ENCODE measurements around the gene RNU7-1. TPM values are rescaled to one million over a fixed set of nuclear protein-coding genes. Genes with fewer than 3 reads are reported as not detected.

Gene RNU7-1
- total and polyA plus RNA-seq, 9 of the 15 experiments (the other 6 are each of a cell fraction or from before 2014, with no cell fraction given): not detected

- TF ChIP-seq UBTF (IDR thresholded peaks at IDR 0.05; ENCODE audit: borderline replicate concordance in 1 of 2, low read depth in 2 of 2, low read length in 2 of 2) (0 out of 4 replicates have a peak, but pooled peaks of 1 of the 2 experiments have one; percentile 44), ZNF707 (CRISPR knock-in tag; conservative IDR thresholded peaks at IDR 0.05) (no peak), RBM39 (optimal IDR thresholded peaks at IDR 0.05; ENCODE audit: low read depth, low read length) (no peak), FOXM1 (IDR thresholded peaks at IDR 0.05; ENCODE audit: low read depth) (0 out of 2 replicates have a peak, but pooled peaks have one; percentile 27), FOXM1 (CRISPR knock-in tag; IDR thresholded peaks at IDR 0.05; ENCODE audit: low read depth) (0 out of 2 replicates have a peak, but pooled peaks have one; percentile 32), BACH1 (tag; IDR thresholded peaks at IDR 0.05) (peak; percentile 64), COPS2 (conservative IDR thresholded peaks at IDR 0.05) (no peak), ARID2 (IDR thresholded peaks at IDR 0.05) (no peak), SP2 (IDR thresholded peaks at IDR 0.05; ENCODE audit: extremely low read depth, low read depth, low read length, poor library complexity, severe bottlenecking) (no peak), NR4A1 (CRISPR knock-in tag; IDR thresholded peaks at IDR 0.05) (no peak), NR4A1 (tag; IDR thresholded peaks at IDR 0.05) (no peak), MEIS2 (IDR thresholded peaks at IDR 0.05; ENCODE audit: partially characterized antibody) (no peak), KAT2B (IDR thresholded peaks at IDR 0.05; ENCODE audit: low read depth, low read length) (peak; percentile 23), CHD2 (IDR thresholded peaks at IDR 0.05; ENCODE audit: low read depth, low read length) (no peak), ZNF699 (CRISPR knock-in tag; IDR thresholded peaks at IDR 0.05; ENCODE audit: insufficient replicate concordance) (no peak), ZNF717 (CRISPR knock-in tag; IDR thresholded peaks at IDR 0.05) (no peak), ZNF408 (CRISPR knock-in tag; IDR thresholded peaks at IDR 0.05; ENCODE audit: low read depth) (no peak), ZFPM2 (CRISPR knock-in tag; IDR thresholded peaks at IDR 0.05) (no peak), NFE2 (IDR thresholded peaks at IDR 0.05; ENCODE audit: low read depth) (peak; percentile 96), ETS1 (conservative IDR thresholded peaks at IDR 0.05; ENCODE audit: control insufficient read depth, low read depth, low read length) (0 out of 2 replicates have a peak, but pooled peaks have one; percentile 41), CXXC5 (CRISPR knock-in tag; IDR thresholded peaks at IDR 0.05) (peak; percentile 28), PPARD (CRISPR knock-in tag; IDR thresholded peaks at IDR 0.05) (no peak), SRF (CRISPR knock-in tag; IDR thresholded peaks at IDR 0.05) (no peak; a peak in 1 of 4 replicates), ARID1B (IDR thresholded peaks at IDR 0.05) (peak; percentile 22; the same call in 1 of the 2 replicates), CTBP1 (IDR thresholded peaks at IDR 0.05; ENCODE audit: borderline replicate concordance) (peak; percentile 40; the same call in 1 of the 2 replicates), ZNF512 (tag; IDR thresholded peaks at IDR 0.05) (no peak)
Observed at GRCh38 chr12:6961695-6962284, 18.2 kb downstream of the RNU7-1 start (continued).

Measured in K562 (cell line).